Stimulated activated naive CD4-positive, alpha-beta T cell (primary cell): Measurements from ENCODE around the gene AQP11.
A peak's percentile ranks its signal among the peaks of the same experiment; 100 is the strongest.
"Not testable (repeated sequence)": the region's sequence is repeated elsewhere in the genome, so short reads cannot be mapped to it uniquely, and the experiment has no call there.

Source experiments
- DNase-seq, 6 experiments: peaks; one replicate each; lab custom pipeline; 2025; lab: John Stamatoyannopoulos, UW

AQP11 gene

GRCh38 chr11:77589521-77590193 is at the start of gene AQP11:
Gene AQP11 (plus strand): TSS chr11:77589953. CDS start chr11:77589993, 40 bp downstream.
- peak in 4 of 6 experiments; percentile 17 to 46 (median 26) for DNase-seq

GRCh38 chr11:77542296-77542695 is 47.5 kb upstream of the AQP11 start:
- DNase-seq: no peak

GRCh38 chr11:77547047-77547836 is 42.5 kb upstream of the AQP11 start:
- no peak for DNase-seq

GRCh38 chr11:77547863-77548551 is 41.7 kb upstream of the AQP11 start:
- DNase-seq: peak in 5 of 6 experiments; percentile 8 to 51 (median 29)

- DNase-seq: no peak
Observed at GRCh38 chr11:77548552-77549445, 41.0 kb upstream of the AQP11 start.

GRCh38 chr11:77551426-77551825 is 38.3 kb upstream of the AQP11 start:
- not testable (repeated sequence) for DNase-seq

- DNase-seq: no peak
Observed at GRCh38 chr11:77557553-77557952, 32.2 kb upstream of the AQP11 start.

GRCh38 chr11:77558380-77558779 is 31.4 kb upstream of the AQP11 start:
- no peak for DNase-seq

GRCh38 chr11:77559686-77560401 is 29.9 kb upstream of the AQP11 start:
- no peak for DNase-seq

GRCh38 chr11:77560605-77561004 is 29.1 kb upstream of the AQP11 start:
- no peak for DNase-seq

- no peak for DNase-seq
Observed at GRCh38 chr11:77561257-77561656, 28.5 kb upstream of the AQP11 start.

GRCh38 chr11:77568306-77568705 is 21.4 kb upstream of the AQP11 start:
- no peak for DNase-seq

- DNase-seq: no peak
Observed at GRCh38 chr11:77568916-77569675, 20.7 kb upstream of the AQP11 start.

- no peak for DNase-seq
Observed at GRCh38 chr11:77569676-77570070, 20.1 kb upstream of the AQP11 start.

GRCh38 chr11:77570896-77571295 is 18.9 kb upstream of the AQP11 start:
- not testable (repeated sequence) for DNase-seq

- DNase-seq: not testable (repeated sequence)
Observed at GRCh38 chr11:77575428-77575827, 14.3 kb upstream of the AQP11 start.

GRCh38 chr11:77580712-77581337 is 8.9 kb upstream of the AQP11 start:
- DNase-seq: no peak

GRCh38 chr11:77589181-77589520 is 602 bp upstream of the AQP11 start:
- DNase-seq: peak in 2 of 6 experiments; percentile 24 to 46

GRCh38 chr11:77590194-77590782 is 535 bp downstream of the AQP11 start:
- peak in 3 of 6 experiments; percentile 5 to 42 (median 29) for DNase-seq
